ENCODE measurements around the gene SLC27A6.

SLC27A6 gene

GRCh38 chr5:129082225-129083136 lies 117.2 kb downstream of the SLC27A6 start:
- Histone ChIP-seq H3K27me3 (replicated peaks) (no peaks in the 10 kb centered on the region), H3K27ac (no peak overlapping the region), H3K4me3 (ENCODE audit: low read depth, low read length) (no peak overlapping the region), H3K36me3 (replicated peaks) (no peaks in the 10 kb centered on the region)
- in situ Hi-C loops (cut with HindIII; ENCODE audit: low pct_ligation_motif_present, low sequenced_read_pairs) = no loop called here
- TF ChIP-seq CTCF (IDR thresholded peaks at IDR 0.05; ENCODE audit: low read depth, low read length, missing control alignments) = no peak
- DNase-seq = no peak

All from brain microvascular endothelial cell (primary cell).